ENCODE results near the gene YTHDF1. TPM values are rescaled to one million over a fixed set of nuclear protein-coding genes. Genes with fewer than 3 reads are reported as not detected.
"Not testable (repeated sequence)": the region's sequence is repeated elsewhere in the genome, so short reads cannot be mapped to it uniquely, and the experiment has no call there.

YTHDF1 gene
- total RNA-seq, 1 donor from 2014 or later: 27.1 TPM

DNA sequence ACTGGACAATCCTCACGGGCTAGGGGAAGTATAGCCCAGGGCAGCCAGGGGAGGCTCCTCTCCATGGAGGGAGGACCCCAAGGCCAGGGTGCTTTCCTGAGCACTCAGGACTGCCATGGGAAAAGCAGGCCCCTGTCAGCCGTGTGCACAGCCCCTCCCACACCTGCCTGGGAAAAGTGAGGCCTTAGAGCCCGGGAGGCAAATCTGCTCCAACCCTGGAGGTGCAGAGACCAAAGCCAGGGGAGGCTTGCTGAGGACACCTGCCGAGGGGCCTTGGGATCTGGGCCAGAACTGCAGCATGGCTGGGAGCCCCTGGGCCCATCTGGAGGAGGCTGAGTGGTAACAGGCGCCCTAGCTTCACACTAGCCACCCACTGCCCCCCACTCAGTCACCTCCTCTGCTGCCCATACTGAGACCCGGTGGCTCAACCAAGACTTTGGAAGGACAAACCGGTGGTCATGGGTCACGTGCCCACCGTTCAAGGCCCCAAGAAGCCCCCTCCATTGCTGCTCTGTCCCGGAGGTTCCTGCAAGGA is 55.2 kb downstream of the YTHDF1 start:
- FAIRE-seq (no peak), DNase-seq (ENCODE audit: low read depth) (no peak)
- Histone ChIP-seq H3K36me3 (ENCODE audit: control insufficient read depth, insufficient read depth, low read length) (no peaks in the 10 kb centered on the region), H3K4me3 (ENCODE audit: low read depth, low read length) (no peak overlapping the region), H3K27me3 (ENCODE audit: control insufficient read depth, insufficient read depth, low read length) (peaks cover 2% of the 10 kb centered on the region)
- TF ChIP-seq, protein P1, sequence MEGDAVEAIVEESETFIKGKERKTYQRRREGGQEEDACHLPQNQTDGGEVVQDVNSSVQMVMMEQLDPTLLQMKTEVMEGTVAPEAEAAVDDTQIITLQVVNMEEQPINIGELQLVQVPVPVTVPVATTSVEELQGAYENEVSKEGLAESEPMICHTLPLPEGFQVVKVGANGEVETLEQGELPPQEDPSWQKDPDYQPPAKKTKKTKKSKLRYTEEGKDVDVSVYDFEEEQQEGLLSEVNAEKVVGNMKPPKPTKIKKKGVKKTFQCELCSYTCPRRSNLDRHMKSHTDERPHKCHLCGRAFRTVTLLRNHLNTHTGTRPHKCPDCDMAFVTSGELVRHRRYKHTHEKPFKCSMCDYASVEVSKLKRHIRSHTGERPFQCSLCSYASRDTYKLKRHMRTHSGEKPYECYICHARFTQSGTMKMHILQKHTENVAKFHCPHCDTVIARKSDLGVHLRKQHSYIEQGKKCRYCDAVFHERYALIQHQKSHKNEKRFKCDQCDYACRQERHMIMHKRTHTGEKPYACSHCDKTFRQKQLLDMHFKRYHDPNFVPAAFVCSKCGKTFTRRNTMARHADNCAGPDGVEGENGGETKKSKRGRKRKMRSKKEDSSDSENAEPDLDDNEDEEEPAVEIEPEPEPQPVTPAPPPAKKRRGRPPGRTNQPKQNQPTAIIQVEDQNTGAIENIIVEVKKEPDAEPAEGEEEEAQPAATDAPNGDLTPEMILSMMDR (IDR thresholded peaks at IDR 0.05; ENCODE audit: insufficient read depth, low read length, severe bottlenecking): no peak

GRCh38 chr20:63159826-63160640 is 55.9 kb downstream of the YTHDF1 start:
- H3K4me3 ChIP-seq (ENCODE audit: low read depth, low read length): no peak overlapping the region
- TF ChIP-seq, protein P1 (IDR thresholded peaks at IDR 0.05; ENCODE audit: insufficient read depth, low read length, severe bottlenecking): no peak
- H3K27me3 ChIP-seq (ENCODE audit: control insufficient read depth, insufficient read depth, low read length): peaks cover 2% of the 10 kb centered on the region
- no peaks in the 10 kb centered on the region for H3K36me3 ChIP-seq (ENCODE audit: control insufficient read depth, insufficient read depth, low read length)
- FAIRE-seq: no peak
- no peak for DNase-seq (ENCODE audit: low read depth)

DNA sequence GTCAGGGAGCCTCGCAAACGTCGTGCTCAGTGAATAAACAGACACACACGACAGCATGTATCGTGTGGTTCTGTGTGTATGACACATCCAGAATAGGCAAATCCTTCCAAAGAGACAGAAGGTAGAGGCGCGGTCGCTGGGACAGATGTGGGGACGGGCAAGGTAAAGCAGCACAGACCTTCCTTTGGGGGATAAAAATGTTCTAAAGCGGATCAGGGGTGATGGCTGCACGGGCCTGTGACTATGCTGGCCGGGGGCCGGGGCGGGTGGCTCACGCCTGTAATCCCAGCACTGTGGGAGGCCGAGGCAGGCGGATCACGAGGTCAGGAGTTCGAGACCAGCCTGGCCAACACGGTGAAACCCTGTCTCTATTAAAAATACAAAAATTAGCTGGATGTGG is 56.7 kb downstream of the YTHDF1 start:
- not testable (repeated sequence) for DNase-seq (ENCODE audit: low read depth); H3K27me3 ChIP-seq (ENCODE audit: control insufficient read depth, insufficient read depth, low read length); H3K4me3 ChIP-seq (ENCODE audit: low read depth, low read length); H3K36me3 ChIP-seq (ENCODE audit: control insufficient read depth, insufficient read depth, low read length); FAIRE-seq

GRCh38 chr20:63158845-63159244 is 57.1 kb downstream of the YTHDF1 start:
- DNase-seq (ENCODE audit: low read depth): no peak
- FAIRE-seq: no peak
- Histone ChIP-seq H3K4me3 (ENCODE audit: low read depth, low read length) (no peak overlapping the region), H3K36me3 (ENCODE audit: control insufficient read depth, insufficient read depth, low read length) (no peaks in the 10 kb centered on the region), H3K27me3 (ENCODE audit: control insufficient read depth, insufficient read depth, low read length) (peaks cover 2% of the 10 kb centered on the region)
- TF ChIP-seq, protein P1 (IDR thresholded peaks at IDR 0.05; ENCODE audit: insufficient read depth, low read length, severe bottlenecking): no peak

GRCh38 chr20:63158352-63158751 is 57.6 kb downstream of the YTHDF1 start:
- no peak for DNase-seq (ENCODE audit: low read depth)
- Histone ChIP-seq H3K27me3 (ENCODE audit: control insufficient read depth, insufficient read depth, low read length) (no peaks in the 10 kb centered on the region), H3K36me3 (ENCODE audit: control insufficient read depth, insufficient read depth, low read length) (no peaks in the 10 kb centered on the region), H3K4me3 (ENCODE audit: low read depth, low read length) (no peak overlapping the region)
- no peak for FAIRE-seq
- TF ChIP-seq, protein P1 (IDR thresholded peaks at IDR 0.05; ENCODE audit: insufficient read depth, low read length, severe bottlenecking): no peak

- not testable (repeated sequence) for H3K4me3 ChIP-seq (ENCODE audit: low read depth, low read length); H3K27me3 ChIP-seq (ENCODE audit: control insufficient read depth, insufficient read depth, low read length); FAIRE-seq; DNase-seq (ENCODE audit: low read depth); H3K36me3 ChIP-seq (ENCODE audit: control insufficient read depth, insufficient read depth, low read length)
Observed at GRCh38 chr20:63157431-63157830, 58.5 kb downstream of the YTHDF1 start.

All from bronchial epithelial cell (primary cell).